GM23338 (cell line): Measurements from ENCODE around the gene CSTA. TPM values are rescaled to one million over a fixed set of nuclear protein-coding genes. Genes with fewer than 3 reads are reported as not detected.

ENCODE experiments used
- ATAC-seq: fragments of 200-7000 bp; cut with Tn5 transposase; 3 replicates; pipeline ENCODE4 v1.9.1; 2020
- DNase-seq: peaks from one replicate; pipeline ENCODE4 v3.0.0-alpha.2; 2015; ENCODE audit warnings: low spot score
- H2AFZ ChIP-seq: fragments of 200-600 bp; sonication (generic); 2 replicates; pipeline ENCODE4 v1.8.0; 2016; ENCODE audit warnings: antibody characterized with exemption, mild to moderate bottlenecking, moderate library complexity
- H3F3A ChIP-seq: fragments of 200-600 bp; sonication (generic); replicated peaks from 2 replicates; pipeline ENCODE4 v1.8.0; 2017; ENCODE audit warnings: antibody characterized with exemption, mixed run types, low read depth
- H3K27ac ChIP-seq: fragments of 200-600 bp; sonication (generic); 2 replicates; pipeline ENCODE4 v1.6.1; 2016; ENCODE audit warnings: low read depth
- H3K27me3 ChIP-seq: fragments of 200-600 bp; sonication (generic); 2 replicates; pipeline ENCODE4 v1.8.0; 2016; ENCODE audit warnings: mild to moderate bottlenecking, mixed run types, moderate library complexity; ENCODE audit not compliant: insufficient read depth
- H3K36me3 ChIP-seq: fragments of 200-600 bp; sonication (generic); 2 replicates; pipeline ENCODE4 v1.8.0; 2016; ENCODE audit warnings: mild to moderate bottlenecking; ENCODE audit not compliant: insufficient read depth
- H3K4me1 ChIP-seq: fragments of 200-600 bp; sonication (generic); 2 replicates; pipeline ENCODE4 v1.8.0; 2016; ENCODE audit warnings: mild to moderate bottlenecking, moderate library complexity; ENCODE audit not compliant: insufficient read depth
- H3K4me2 ChIP-seq: fragments of 200-600 bp; sonication (generic); 2 replicates; pipeline ENCODE4 v1.7.1; 2017; ENCODE audit warnings: mixed run types
- H3K4me3 ChIP-seq: fragments of 200-600 bp; sonication (generic); 2 replicates; pipeline ENCODE4 v1.6.1; 2016; ENCODE audit warnings: mixed run types
- H3K79me2 ChIP-seq: fragments of 200-600 bp; sonication (generic); replicated peaks from 2 replicates; pipeline ENCODE4 v1.8.0; 2017; ENCODE audit warnings: mild to moderate bottlenecking; ENCODE audit not compliant: insufficient read depth
- H3K9me2 ChIP-seq: fragments of 200-600 bp; sonication (generic); 2 replicates; pipeline ENCODE4 v1.8.0; 2017; ENCODE audit not compliant: insufficient read depth
- H4K20me1 ChIP-seq: fragments of 200-600 bp; sonication (generic); replicated peaks from 2 replicates; pipeline ENCODE4 v1.8.0; 2017; ENCODE audit warnings: mild to moderate bottlenecking; ENCODE audit not compliant: insufficient read depth
- H3K27ac Mint-ChIP-seq: 2 replicates; pipeline ENCODE4 v1.8.0; 2020; ENCODE audit warnings: inconsistent platforms, mild to moderate bottlenecking, moderate library complexity, mixed read lengths
- H3K27me3 Mint-ChIP-seq: 3 replicates; pipeline ENCODE4 v1.8.0; 2022; ENCODE audit warnings: low read depth, mild to moderate bottlenecking, moderate library complexity, mixed read lengths, inconsistent platforms; ENCODE audit not compliant: insufficient read depth, poor library complexity
- H3K36me3 Mint-ChIP-seq: 3 replicates; pipeline ENCODE4 v1.8.0; 2021; ENCODE audit warnings: low read depth, mild to moderate bottlenecking, inconsistent platforms, moderate library complexity, mixed read lengths
- H3K4me1 Mint-ChIP-seq: 3 replicates; pipeline ENCODE4 v1.8.0; 2020; ENCODE audit warnings: mild to moderate bottlenecking, inconsistent platforms, mixed read lengths
- H3K4me3 Mint-ChIP-seq: 3 replicates; pipeline ENCODE4 v1.8.0; 2021; ENCODE audit warnings: moderate library complexity, mild to moderate bottlenecking, inconsistent platforms, mixed read lengths
- H3K9me3 Mint-ChIP-seq: 3 replicates; pipeline ENCODE4 v1.8.0; 2020; ENCODE audit warnings: moderate library complexity, mild to moderate bottlenecking, inconsistent platforms, mixed read lengths
- EZH2 ChIP-seq: fragments of 200-600 bp; sonication (generic); IDR thresholded peaks from one replicate; pipeline ENCODE4 v1.8.0; 2017; ENCODE audit warnings: antibody characterized with exemption, mild to moderate bottlenecking, low read depth; ENCODE audit not compliant: unreplicated experiment
- EZH2phosphoT487 ChIP-seq: fragments of 200-600 bp; sonication (generic); IDR thresholded peaks from one replicate; pipeline ENCODE4 v1.8.1; 2018; ENCODE audit warnings: antibody characterized with exemption; ENCODE audit not compliant: unreplicated experiment
- JUNB ChIP-seq: IDR thresholded peaks from one replicate; pipeline ENCODE4 v1.6.1; 2016; ENCODE audit warnings: antibody characterized with exemption; ENCODE audit not compliant: unreplicated experiment
- NANOG ChIP-seq: IDR thresholded peaks from 2 replicates; pipeline ENCODE4 v1.6.1; 2016; ENCODE audit warnings: antibody characterized with exemption, borderline replicate concordance
- POLR2AphosphoS5 ChIP-seq: IDR thresholded peaks from 2 replicates; pipeline ENCODE4 v1.6.1; 2016; ENCODE audit warnings: antibody characterized with exemption, low read depth
- STAT1 ChIP-seq: IDR thresholded peaks from one replicate; pipeline ENCODE4 v1.6.1; 2016; ENCODE audit warnings: antibody characterized with exemption; ENCODE audit not compliant: unreplicated experiment
- ZNF114 ChIP-seq: fragments of 250-450 bp; sonication (Bioruptor Pico); IDR thresholded peaks from 2 replicates; pipeline ENCODE4 v1.5.0; 2020; ENCODE audit warnings: mild to moderate bottlenecking, moderate library complexity
- ZNF331 ChIP-seq: fragments of 250-450 bp; sonication (Bioruptor Pico); IDR thresholded peaks from 2 replicates; pipeline ENCODE4 v1.5.0; 2020; ENCODE audit warnings: low read depth, mild to moderate bottlenecking, moderate library complexity
- polyA plus RNA-seq: library from polyadenylated mRNA; unstranded; fragments of >200 nt; fragmentation: Nextera tagmentation; extraction: Ambion mirVana; gene quantifications from 2 replicates; pipeline ENCODE4 v1.2.1, GENCODE V29; 2016
- total RNA-seq: library from RNA; depleted of rRNA; stranded (reverse); fragments of >200 nt; shearing (Covaris generic); gene quantifications from 2 replicates; pipeline ENCODE4 v1.2.3, GENCODE V29; 2014
- TF ChIP-seq, protein P1 (sequence below): IDR thresholded peaks from 2 replicates; pipeline ENCODE4 v1.6.1; 2016; ENCODE audit warnings: antibody characterized with exemption
- TF ChIP-seq, protein P2 (sequence below): fragments of 250-450 bp; sonication (Bioruptor Pico); IDR thresholded peaks from 2 replicates; pipeline ENCODE4 v1.5.0; 2020; ENCODE audit warnings: mild to moderate bottlenecking, moderate library complexity
- TF ChIP-seq, protein P3 (sequence below), 2 experiments: fragments of 200-600 bp in 1 of 2; sonication (generic) in 1 of 2; conservative IDR thresholded peaks; 2 replicates each; pipeline versions ENCODE4 v1.5.1 to v1.6.1; 2016 to 2017; ENCODE audit warnings: antibody characterized with exemption in 2 of 2, low read depth in 2 of 2, mild to moderate bottlenecking in 2 of 2, moderate library complexity in 1 of 2
- TF ChIP-seq, protein P4 (sequence below): IDR thresholded peaks from one replicate; pipeline ENCODE4 v1.6.1; 2018; ENCODE audit warnings: antibody characterized with exemption; ENCODE audit not compliant: unreplicated experiment

The CSTA gene
- total and polyA plus RNA-seq, 2 experiments from 2014 or later = 1.4 TPM; not detected in 1

DNA sequence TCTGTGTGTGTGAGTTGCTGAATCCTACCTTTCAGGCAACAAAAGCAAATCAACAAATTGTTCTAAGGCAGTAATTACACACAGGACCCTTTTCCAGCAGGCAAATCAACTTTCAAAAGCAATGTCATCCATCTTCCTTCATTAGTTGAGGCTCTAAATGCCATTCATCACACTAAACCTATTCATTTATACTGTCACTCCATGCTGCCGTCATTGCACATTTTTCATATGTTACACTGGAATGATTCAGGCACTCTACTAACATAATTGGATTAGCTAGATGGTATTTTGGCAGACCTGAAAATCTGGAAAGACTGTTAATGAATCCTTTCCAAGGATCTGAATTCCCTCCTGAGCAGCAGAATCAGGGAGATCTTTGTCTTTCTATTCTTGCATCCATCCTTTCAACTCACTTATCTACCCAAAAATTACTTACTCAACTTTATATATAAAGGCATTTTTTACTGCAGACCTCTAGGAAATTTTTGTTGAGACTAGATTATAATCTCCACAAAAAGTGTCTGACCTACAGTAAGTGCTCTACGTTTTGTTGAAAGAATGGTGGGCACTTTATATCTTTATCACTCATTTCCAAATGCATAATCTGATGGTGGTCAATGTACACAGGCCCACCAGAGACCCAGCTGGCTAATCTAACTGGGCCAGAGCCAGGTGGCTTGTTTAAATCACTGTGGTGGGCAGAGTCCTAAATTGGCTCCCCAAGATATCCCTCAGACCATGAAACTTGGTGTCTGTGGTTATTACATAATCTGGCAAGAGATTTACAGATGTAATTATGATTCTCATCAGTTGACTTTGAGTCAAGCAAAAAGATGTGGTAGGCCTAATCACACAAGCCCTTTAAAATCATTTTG, 33.0 kb downstream of the CSTA start (continued):
- TF ChIP-seq EZH2 = no peak
- TF ChIP-seq, protein P1, sequence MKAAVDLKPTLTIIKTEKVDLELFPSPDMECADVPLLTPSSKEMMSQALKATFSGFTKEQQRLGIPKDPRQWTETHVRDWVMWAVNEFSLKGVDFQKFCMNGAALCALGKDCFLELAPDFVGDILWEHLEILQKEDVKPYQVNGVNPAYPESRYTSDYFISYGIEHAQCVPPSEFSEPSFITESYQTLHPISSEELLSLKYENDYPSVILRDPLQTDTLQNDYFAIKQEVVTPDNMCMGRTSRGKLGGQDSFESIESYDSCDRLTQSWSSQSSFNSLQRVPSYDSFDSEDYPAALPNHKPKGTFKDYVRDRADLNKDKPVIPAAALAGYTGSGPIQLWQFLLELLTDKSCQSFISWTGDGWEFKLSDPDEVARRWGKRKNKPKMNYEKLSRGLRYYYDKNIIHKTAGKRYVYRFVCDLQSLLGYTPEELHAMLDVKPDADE = no peak
- TF ChIP-seq, protein P2, sequence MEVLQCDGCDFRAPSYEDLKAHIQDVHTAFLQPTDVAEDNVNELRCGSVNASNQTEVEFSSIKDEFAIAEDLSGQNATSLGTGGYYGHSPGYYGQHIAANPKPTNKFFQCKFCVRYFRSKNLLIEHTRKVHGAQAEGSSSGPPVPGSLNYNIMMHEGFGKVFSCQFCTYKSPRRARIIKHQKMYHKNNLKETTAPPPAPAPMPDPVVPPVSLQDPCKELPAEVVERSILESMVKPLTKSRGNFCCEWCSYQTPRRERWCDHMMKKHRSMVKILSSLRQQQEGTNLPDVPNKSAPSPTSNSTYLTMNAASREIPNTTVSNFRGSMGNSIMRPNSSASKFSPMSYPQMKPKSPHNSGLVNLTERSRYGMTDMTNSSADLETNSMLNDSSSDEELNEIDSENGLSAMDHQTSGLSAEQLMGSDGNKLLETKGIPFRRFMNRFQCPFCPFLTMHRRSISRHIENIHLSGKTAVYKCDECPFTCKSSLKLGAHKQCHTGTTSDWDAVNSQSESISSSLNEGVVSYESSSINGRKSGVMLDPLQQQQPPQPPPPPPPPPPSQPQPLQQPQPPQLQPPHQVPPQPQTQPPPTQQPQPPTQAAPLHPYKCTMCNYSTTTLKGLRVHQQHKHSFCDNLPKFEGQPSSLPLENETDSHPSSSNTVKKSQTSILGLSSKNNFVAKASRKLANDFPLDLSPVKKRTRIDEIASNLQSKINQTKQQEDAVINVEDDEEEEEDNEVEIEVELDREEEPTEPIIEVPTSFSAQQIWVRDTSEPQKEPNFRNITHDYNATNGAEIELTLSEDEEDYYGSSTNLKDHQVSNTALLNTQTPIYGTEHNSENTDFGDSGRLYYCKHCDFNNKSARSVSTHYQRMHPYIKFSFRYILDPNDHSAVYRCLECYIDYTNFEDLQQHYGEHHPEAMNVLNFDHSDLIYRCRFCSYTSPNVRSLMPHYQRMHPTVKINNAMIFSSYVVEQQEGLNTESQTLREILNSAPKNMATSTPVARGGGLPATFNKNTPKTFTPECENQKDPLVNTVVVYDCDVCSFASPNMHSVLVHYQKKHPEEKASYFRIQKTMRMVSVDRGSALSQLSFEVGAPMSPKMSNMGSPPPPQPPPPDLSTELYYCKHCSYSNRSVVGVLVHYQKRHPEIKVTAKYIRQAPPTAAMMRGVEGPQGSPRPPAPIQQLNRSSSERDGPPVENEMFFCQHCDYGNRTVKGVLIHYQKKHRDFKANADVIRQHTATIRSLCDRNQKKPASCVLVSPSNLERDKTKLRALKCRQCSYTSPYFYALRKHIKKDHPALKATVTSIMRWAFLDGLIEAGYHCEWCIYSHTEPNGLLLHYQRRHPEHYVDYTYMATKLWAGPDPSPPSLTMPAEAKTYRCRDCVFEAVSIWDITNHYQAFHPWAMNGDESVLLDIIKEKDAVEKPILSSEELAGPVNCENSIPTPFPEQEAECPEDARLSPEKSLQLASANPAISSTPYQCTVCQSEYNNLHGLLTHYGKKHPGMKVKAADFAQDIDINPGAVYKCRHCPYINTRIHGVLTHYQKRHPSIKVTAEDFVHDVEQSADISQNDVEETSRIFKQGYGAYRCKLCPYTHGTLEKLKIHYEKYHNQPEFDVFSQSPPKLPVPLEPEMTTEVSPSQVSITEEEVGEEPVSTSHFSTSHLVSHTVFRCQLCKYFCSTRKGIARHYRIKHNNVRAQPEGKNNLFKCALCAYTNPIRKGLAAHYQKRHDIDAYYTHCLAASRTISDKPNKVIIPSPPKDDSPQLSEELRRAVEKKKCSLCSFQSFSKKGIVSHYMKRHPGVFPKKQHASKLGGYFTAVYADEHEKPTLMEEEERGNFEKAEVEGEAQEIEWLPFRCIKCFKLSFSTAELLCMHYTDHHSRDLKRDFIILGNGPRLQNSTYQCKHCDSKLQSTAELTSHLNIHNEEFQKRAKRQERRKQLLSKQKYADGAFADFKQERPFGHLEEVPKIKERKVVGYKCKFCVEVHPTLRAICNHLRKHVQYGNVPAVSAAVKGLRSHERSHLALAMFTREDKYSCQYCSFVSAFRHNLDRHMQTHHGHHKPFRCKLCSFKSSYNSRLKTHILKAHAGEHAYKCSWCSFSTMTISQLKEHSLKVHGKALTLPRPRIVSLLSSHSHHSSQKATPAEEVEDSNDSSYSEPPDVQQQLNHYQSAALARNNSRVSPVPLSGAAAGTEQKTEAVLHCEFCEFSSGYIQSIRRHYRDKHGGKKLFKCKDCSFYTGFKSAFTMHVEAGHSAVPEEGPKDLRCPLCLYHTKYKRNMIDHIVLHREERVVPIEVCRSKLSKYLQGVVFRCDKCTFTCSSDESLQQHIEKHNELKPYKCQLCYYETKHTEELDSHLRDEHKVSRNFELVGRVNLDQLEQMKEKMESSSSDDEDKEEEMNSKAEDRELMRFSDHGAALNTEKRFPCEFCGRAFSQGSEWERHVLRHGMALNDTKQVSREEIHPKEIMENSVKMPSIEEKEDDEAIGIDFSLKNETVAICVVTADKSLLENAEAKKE (CRISPR knock-in tag) = no peak

DNA sequence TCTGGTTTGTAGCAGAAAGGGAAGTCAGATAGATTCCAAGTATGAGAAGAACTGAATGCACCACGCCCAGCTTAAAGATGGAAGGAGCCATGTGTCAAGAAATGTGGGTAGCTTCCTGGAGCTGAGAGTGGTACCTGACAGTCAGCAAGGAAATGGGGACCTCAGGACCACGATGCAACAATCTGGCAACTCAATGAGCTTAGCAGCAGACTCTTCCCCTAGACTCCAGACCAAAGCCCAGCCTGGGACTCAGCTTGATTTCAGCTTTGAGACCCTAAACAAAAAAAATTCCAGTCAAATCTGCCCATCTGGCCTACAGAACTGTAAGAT, 33.6 kb downstream of the CSTA start:
- H3K27ac Mint-ChIP-seq = peak overlapping the region; percentile 39; the same call in 1 of the 2 replicates
- DNase-seq = no peak
- TF ChIP-seq JUNB (no peak), NANOG (no peak), POLR2AphosphoS5 (no peak), ZNF114 (CRISPR knock-in tag) (no peak), EZH2phosphoT487 (no peak), ZNF331 (CRISPR knock-in tag) (no peak), STAT1 (no peak)
- TF ChIP-seq, protein P3, sequence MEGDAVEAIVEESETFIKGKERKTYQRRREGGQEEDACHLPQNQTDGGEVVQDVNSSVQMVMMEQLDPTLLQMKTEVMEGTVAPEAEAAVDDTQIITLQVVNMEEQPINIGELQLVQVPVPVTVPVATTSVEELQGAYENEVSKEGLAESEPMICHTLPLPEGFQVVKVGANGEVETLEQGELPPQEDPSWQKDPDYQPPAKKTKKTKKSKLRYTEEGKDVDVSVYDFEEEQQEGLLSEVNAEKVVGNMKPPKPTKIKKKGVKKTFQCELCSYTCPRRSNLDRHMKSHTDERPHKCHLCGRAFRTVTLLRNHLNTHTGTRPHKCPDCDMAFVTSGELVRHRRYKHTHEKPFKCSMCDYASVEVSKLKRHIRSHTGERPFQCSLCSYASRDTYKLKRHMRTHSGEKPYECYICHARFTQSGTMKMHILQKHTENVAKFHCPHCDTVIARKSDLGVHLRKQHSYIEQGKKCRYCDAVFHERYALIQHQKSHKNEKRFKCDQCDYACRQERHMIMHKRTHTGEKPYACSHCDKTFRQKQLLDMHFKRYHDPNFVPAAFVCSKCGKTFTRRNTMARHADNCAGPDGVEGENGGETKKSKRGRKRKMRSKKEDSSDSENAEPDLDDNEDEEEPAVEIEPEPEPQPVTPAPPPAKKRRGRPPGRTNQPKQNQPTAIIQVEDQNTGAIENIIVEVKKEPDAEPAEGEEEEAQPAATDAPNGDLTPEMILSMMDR (conservative IDR thresholded peaks at IDR 0.05; ENCODE audit: low read depth in 2 of 2) = no peak
- TF ChIP-seq, protein P4, sequence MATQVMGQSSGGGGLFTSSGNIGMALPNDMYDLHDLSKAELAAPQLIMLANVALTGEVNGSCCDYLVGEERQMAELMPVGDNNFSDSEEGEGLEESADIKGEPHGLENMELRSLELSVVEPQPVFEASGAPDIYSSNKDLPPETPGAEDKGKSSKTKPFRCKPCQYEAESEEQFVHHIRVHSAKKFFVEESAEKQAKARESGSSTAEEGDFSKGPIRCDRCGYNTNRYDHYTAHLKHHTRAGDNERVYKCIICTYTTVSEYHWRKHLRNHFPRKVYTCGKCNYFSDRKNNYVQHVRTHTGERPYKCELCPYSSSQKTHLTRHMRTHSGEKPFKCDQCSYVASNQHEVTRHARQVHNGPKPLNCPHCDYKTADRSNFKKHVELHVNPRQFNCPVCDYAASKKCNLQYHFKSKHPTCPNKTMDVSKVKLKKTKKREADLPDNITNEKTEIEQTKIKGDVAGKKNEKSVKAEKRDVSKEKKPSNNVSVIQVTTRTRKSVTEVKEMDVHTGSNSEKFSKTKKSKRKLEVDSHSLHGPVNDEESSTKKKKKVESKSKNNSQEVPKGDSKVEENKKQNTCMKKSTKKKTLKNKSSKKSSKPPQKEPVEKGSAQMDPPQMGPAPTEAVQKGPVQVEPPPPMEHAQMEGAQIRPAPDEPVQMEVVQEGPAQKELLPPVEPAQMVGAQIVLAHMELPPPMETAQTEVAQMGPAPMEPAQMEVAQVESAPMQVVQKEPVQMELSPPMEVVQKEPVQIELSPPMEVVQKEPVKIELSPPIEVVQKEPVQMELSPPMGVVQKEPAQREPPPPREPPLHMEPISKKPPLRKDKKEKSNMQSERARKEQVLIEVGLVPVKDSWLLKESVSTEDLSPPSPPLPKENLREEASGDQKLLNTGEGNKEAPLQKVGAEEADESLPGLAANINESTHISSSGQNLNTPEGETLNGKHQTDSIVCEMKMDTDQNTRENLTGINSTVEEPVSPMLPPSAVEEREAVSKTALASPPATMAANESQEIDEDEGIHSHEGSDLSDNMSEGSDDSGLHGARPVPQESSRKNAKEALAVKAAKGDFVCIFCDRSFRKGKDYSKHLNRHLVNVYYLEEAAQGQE = no peak

More for the DNA sequence above, 33.6 kb downstream of the CSTA start:
- Mint-ChIP-seq H3K27me3 (peaks cover 5% of the 10 kb centered on the region), H3K36me3 (peaks cover 30% of the 10 kb centered on the region), H3K4me1 (peaks cover 4% of the 10 kb centered on the region), H3K4me3 (no peak overlapping the region), H3K9me3 (no peaks in the 10 kb centered on the region)
- Histone ChIP-seq H3K79me2 (no peaks in the 10 kb centered on the region), H2AFZ (no peak overlapping the region), H3K27me3 (no peaks in the 10 kb centered on the region), H3K36me3 (peaks cover 3% of the 10 kb centered on the region; the same call in 1 of the 2 replicates), H3K4me1 (peaks cover 3% of the 10 kb centered on the region; the same call in 1 of the 2 replicates), H3F3A (no peaks in the 10 kb centered on the region), H4K20me1 (no peaks in the 10 kb centered on the region), H3K27ac (no peak overlapping the region), H3K9me2 (no peaks in the 10 kb centered on the region), H3K4me3 (no peak overlapping the region), H3K4me2 (no peak overlapping the region)
- no peak for ATAC-seq
